ENCODE results near the gene HSP90AB1.
A peak's percentile ranks its signal among the peaks of the same experiment; 100 is the strongest.

The HSP90AB1 gene
- total RNA-seq, result 866 to 925 reads per million in 2 donors

DNA sequence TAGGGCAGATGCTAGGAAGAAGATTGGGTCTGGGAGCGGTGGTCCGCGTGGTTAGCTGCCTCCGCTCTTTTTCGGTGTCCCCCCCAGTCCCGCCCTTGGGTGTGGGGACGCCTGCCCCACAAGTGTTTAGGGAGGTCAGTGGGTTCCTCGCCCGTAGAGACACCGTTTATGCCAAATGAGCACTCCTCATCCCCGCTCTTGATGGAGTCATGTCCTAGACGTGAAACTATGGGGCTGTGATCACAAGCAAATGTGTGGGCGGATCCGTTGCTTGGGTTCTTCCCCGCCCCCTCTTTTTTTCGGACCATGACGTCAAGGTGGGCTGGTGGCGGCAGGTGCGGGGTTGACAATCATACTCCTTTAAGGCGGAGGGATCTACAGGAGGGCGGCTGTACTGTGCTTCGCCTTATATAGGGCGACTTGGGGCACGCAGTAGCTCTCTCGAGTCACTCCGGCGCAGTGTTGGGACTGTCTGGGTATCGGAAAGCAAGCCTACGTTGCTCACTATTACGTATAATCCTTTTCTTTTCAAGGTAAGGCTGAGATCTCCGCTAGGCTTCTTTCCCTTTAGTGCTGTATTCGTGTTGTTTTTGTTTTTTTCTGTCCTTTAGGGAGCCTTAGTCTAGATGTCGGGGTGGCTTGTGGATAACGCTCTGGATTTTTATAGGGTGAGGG lies at the start of gene HSP90AB1:
Gene HSP90AB1 (plus strand): TSS at position 439 of the 675 bp plus-strand sequence. CDS start 1,529 bp downstream, outside the sequence.
- peak; percentile 90 for DNase-seq

DNA sequence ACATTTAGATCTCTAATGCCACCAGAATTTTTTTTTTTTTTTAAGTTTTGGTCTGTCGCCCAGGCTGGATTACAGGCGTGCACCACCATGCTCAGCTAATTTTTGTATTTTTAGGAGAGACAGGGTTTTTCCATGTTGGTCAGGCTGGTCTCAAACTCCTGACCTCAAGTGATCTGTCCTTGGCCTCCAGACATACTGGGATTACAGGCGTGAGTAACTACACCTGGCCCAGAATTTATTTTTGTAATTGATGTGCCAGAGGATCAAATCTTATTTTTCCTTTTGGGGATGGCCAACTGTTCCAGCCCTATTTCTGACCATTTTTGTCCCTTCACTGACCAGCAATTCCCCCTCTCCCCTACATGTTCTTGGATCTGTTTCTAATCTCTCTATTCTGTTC lies 48.2 kb upstream of the HSP90AB1 start:
- DNase-seq, result no peak

DNA sequence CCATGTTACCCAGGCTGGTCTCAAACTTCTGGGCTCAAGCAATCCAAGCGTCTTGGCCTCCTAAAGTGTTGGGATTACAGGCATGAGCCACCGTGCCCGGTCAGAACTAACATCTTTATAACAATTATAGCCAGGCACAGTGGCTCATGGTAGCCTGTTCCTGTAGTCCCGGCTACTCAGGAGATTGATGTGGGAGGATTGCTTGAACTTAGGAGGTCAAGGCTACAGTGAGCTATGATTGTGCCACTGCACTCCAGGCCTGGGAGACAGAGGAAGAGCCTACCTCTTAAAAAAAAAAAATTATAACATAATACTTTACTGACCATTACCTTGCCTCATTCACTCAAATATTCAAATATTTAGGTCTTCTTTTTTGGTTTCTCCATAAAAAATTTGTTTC lies 47.0 kb upstream of the HSP90AB1 start:
- DNase-seq, result no peak

DNA sequence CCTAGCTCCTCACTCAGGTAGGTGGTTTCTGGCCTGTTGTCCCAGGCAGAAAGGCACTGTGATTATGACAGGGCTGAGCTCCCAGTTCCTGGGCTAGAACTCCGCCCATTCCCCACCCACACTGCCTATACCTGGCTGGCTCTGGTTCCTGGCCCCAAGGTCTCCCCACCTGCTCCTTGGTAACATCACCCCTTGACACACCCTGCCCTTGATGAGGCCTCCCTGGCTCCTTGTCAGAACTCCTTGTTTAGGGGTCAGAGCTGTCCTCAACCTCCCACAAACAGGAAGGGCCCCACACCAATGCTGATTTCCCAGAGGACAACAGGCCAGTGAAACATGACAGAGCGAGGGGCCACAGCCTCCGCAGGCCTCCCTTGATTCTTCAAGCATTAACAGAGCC lies 45.7 kb upstream of the HSP90AB1 start:
- DNase-seq, result no peak

DNA sequence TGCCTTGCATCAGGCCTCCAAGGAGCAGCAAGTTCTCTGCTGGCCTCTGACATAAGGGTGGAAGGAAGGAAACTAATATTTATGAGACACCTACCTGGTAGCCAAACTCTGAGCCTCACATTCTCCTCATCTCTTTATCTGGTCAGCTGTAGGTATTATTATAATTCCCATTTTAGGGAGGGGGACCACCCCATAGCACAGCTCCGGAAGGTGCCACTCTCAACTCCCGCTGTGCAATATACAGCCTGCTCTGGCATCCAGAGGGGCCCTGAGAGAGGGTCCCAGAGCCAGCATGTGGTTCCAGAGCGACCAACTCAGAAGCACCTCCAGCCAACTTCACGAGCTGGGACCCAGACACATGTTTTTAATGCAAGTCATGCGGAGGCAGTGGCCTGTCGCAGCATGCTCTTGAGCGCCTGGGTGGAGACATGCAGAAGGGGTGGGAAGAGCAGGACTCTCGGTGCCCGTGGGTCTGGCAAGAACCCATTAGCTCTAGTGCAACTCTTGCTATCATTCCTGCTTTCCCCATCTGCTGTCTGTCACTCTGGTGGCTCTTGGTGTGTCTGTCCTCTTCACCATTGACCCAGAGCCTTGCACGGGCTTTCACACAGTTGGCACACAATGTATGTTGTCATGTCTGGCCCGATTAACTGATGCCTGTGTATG lies 45.1 kb upstream of the HSP90AB1 start:
- DNase-seq, result no peak

DNA sequence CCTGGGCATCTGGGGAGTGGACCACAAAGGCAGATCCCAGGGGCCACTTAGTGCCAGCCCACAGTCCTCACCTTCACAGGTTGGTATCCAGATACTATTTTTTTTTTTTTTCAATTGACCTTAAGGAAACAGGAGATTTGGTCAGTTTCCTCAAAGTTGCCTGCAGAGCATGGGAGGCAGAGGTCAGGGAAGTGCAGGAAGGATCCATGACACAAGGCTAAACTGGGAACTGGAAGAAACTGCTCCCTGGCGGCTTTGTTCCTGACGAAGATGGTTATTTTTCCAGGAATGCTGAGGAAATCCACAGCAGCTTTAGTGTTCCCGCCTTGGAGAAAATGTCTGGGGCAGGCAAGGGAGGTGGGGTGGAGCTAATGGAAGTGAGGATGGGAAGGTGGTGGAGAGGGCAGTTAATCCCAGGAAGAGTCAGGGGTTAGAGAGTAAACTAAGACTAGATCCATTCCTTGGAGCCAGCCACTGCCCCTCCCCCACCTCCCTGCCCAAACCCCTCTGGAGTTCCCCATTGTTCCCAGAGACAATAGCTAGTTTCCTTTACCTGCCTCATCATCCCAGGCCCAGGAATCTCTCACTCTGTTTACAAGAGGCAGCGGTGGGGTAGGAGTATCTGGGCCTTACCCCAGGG lies 44.4 kb upstream of the HSP90AB1 start:
- DNase-seq, result no peak

DNA sequence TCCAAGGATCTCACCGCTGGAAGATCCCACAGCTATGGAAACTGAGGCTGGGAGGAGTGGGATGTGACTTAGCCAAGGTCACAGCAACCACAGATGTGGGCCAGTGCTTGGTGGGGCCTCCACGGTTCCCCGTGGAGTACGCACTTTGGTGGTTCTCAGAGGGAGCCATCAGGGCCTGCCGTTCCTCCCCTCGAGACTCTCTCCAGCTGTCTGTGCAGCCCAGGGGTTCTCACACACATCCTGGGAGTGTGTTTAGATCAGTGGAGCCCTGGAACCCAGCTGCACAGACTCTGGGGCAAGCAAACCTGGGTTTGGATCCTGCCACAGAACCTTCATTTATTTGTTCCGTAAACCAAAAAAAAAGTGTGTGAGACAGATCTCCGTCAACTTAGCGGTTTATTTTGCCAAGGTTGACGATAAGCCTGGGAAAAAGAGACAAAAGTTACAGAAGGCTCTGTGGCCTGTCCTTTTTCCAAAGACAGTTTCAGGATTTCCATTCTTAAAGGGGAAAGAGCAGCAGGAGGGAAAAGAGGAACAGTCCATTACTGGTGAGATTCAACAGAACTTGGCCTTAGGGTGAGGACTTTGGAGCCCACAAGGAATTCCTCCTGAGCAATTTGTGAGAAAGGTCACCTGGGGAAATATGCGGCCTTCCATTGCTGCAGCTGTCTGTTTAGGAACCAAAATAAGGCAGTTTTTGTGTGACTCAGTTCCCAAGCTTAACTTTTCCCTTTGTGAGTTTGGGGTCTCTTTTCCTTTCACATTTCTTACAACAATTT lies 43.7 kb upstream of the HSP90AB1 start:
- no peak for DNase-seq

DNA sequence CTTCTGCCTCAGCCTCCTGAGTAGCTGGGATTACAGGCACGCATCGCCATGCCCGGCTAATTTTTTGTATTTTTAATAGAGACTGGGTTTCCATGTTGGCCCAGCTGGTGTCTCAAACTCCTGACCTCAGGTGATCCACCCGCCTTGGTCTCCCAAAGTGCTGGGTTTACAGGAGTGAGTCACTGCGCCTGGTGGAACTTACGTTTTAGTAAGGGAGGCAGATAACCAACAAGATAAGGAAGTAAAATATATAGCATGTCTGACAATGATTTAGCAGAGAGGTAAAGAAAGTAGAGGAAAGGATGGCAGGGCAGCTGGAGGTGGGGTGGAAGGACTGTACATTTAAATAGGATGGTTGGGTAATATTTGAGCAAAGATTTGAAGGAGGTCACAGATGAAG lies 42.9 kb upstream of the HSP90AB1 start:
- DNase-seq, result no peak

DNA sequence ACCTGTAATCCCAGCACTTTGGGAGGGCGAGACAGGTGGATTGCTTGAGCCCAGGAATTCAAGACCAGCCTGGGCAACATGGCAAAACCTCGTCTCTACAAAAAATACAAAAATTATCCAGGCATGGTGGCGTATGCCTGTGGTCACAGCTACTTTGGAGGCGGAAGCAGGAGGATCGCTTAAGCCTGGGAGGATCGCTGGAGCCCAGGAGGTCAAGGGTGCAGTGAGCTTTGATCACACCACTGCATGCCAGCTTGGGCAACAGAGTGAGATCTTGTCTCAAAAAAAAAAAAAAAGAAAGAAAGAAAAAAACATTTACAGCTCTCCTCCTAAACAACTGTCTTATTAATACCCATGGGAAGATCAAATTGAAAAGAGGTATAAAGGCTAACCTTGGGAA lies 38.9 kb upstream of the HSP90AB1 start:
- DNase-seq, result no peak

DNA sequence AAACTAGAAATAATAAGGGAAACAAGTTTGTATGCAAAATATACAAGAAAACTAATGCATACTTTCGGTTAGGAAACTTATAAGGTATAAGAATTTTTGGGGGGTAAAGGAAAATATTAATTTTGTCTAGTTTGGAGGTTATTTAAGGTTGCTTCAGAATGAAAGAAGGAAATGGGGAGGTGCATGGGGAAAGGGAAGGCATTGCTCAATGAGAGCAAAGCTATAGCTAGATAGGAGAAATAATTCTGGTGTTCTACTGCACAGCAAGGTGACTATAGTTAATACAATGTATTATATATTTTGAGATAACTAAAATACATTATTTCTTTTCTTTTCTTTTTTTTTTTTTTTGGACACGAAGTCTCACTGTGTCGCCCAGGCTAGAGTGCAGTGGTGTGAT lies 35.6 kb upstream of the HSP90AB1 start:
- no peak for DNase-seq

DNA sequence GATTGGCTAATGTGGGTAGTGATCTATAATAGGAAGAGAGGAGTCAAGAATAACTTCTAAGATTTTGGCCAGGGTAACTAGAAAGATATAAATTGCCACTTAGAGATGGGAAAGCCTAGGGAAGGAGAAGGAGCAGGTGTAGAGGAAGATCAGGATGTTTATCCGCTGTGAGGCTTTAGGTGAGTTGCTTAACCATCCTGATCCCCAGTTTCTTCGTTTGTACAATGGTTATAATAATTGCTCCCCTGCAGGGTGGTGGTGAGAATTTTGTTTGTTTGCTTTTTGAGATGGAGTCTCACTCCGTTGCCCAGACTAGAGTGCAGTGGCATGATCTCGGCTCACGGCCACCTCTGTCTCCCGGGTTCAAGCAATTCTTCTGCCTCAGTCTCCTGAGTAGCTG lies 32.6 kb upstream of the HSP90AB1 start:
- DNase-seq, result no peak

DNA sequence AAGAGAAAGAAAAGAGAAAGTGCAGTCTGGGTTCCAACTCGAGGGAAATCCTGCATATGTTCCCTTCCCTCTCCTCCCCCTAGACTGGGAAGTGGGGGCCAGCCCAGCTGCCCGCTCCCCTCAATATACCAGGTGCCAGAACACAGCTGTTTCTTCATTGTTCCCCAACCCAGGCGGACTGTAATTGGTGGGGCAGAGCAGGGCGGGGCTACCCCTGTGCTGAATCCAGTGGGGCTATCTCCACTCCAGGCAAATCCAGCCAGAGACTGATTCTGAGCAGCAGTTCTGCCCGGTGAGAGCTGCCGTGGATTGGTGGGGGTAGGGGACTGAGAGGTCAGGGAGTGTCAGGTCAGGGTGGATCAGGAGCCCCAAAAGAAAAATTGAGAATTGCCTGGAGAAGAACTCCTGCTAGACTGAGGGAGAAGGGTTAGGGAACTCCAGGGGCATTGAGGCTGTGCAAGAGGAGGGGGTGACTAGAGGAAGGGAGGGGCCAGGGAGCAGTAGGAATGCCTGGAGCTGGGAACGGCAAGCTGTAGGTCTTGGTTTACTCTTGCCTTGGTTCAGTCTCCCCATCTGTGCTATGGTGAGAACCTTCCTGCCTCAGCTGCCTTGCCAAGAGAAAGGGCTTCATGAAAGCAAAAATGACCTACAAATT lies 30.1 kb upstream of the HSP90AB1 start, which contains the start of gene MYMX:
Gene MYMX (plus strand): TSS at position 250 of the 655 bp plus-strand sequence. CDS start 546 bp downstream, outside the sequence.
- DNase-seq, result no peak

DNA sequence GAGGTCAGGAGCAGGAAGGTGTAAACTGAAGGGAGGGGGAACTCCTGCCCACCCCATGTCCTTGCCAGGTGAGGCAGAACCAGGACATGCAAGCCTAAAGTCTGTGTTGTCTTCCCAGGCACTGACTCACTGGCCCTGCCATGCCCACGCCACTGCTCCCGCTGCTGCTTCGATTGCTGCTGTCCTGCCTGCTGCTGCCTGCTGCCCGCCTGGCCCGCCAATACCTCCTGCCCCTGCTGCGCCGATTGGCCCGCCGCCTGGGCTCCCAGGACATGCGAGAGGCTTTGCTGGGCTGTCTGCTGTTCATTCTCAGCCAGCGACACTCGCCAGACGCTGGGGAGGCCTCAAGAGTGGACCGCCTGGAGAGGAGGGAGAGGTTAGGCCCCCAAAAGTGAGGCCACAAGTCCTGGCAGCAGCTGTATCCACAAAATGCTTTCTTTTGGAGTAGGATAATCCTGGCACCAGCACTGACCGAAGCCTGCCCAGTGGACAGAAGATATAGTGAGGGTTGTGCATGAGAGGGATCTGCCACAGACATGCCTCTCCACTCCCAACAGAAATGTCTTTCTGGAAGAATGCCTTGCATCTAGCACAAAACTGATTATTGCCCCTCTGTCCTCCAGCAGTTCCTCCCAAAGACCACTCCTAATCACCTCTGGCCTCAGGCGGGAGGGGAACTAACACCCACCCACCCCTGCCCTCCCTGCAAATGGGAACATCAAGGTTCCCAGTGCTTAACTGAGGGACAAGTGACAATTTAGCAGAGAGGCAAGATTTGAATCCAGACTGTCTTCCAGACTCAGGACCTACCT lies 29.4 kb upstream of the HSP90AB1 start:
- DNase-seq, result no peak

DNA sequence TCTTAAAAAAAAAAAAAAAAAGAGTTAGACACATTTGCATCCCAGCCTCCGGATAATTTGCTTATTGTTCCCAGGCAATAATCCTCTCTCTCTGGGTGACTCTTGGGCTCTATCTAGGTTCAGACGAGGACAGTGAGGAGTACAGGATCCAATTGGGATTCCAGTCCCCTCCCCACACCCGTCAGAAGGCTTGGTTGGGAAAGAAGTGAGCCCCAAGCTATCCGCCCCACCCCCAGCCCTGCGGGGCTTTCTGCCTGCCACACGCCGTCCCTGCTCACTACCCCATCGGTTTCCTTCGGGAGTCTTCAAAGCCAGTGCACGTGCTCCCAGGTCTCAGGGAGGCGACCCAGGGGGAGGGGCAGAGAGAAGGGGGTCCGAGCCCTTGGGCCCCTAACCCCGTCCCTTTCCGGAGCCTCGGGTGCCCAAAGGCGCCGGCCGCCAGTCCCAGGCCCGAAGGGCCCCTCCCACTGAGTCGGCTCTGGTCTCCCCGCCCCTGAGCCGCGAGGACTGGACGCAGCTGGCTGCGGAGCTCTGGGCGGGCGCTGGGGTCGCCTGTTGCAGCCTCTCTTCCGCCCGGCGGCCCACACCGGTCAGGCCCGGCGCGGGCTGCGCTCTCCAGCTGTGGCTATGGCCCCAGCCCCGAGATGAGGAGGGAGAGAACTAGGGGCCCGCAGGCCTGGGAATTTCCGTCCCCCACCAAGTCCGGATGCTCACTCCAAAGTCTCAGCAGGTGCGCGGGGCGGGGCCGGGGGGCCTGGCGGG lies 27.7 kb upstream of the HSP90AB1 start:
- no peak for DNase-seq

DNA sequence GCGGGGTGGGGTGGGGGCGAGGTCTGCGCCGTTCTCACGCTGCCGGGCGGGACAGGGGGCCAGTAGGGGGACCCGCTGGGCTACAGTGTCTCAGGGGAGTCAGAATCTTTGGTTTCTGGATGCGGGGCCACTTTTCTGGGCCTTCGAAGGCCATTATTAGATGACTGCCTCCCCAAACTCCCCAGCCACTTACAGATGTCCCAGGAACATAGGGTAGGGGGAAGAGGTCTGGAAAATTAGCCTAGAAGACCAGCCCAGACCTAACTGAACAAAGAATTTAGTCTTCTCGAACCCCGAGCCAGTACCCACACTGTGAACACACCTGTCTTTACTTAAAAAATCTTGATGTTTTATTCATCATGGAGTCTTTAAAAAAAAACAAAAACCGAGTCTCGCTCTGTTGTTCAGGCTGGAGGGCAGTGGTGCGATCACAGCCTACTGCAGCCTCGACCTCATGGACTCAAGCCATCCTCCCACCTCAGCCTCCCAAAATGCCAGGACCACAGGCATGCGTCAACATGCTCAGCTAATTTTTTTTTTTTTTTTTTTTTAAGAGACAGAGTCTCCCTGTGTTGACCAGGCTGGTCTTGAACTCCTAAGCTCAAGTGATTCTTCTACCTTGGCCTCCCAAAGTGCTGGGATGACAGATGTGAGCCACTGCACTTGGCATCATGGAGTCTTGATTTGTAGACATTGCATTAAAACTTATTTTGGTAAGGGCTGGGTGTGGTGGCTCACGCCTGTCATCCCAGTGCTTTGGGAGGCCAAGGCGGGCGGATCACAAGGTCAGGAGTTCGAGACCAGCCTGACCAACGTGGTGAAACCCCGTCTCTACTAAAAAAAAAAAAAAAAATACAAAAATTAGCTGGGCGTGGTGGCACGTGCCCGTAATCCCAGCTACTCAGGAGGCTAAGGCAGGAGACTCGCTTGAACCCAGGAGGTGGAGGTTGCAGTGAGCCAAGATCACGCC lies 26.8 kb upstream of the HSP90AB1 start:
- DNase-seq, result no peak

DNA sequence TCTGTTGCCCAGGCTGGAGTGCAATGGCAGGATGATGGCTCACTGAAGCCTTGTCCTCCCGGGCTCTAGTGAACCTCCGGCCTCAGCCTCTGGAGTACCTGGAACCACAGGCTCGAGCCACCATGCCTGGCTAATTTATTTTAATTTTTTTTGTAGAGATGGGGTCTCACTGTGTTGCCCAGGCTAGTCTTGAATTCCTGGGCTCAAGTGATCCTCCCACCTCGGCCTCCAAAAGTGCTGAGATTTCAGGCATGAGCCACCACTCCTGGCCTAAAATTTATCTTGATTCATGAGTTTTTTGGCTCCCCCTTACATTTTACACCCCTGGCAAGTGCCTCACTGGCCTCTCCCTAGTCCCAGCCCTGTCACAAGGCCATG lies 26.0 kb upstream of the HSP90AB1 start:
- DNase-seq, result no peak

DNA sequence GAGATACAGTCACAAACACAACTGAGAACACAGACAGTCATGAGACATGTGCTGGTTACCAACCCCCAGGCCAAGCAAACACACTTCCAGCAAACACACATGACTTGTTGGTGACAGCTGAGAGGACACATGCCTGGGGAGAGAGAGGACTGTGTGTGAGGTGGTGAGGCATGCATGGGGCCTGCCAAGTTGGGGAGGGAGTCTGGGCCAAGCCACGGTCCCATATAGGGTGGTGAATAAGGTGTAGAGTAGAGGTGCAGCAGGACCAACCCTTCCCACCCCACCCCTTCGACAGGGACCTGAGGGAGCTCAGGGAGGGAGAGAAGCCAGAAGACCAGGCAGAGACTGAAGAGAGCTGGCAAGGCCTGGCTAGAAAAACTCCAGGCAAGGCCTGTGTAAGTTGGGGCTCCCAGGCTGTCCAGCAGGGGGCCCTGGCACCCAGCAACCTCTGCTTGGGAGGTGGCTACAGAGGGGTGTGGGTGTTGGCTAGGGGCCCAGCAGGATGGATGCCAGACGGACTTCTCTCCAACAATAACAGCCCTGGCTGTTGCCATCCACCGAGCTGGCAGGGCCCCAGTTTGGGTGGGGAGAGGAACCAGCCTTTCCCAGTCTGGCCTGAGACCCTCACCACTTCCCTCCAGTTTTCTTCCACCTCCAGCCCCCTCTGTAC lies 25.5 kb upstream of the HSP90AB1 start:
- peak; percentile 60 for DNase-seq

DNA sequence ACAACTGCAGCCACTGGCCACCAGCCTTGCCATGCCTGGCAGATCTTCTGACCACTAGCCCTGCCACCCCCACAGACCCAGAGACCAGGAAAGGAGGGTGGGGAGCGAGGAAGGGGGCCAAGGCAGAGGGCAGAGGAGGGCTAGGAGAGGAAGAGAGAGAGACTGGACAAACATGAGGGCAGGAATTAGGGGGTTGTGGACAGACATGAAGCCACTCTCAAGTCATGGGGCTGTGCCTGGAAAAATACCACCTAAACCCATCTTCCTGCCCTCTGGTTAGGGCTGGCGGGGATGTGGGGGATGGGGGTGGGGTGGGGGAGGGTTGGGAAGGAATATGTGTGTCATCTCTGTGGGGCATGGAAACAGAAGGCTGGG lies 25.0 kb upstream of the HSP90AB1 start:
- no peak for DNase-seq

All from T-helper 9 cell (primary cell).